Heart right ventricle (tissue), 16 donors: ENCODE measurements around the gene MYH9. TPM values are rescaled to one million over a fixed set of nuclear protein-coding genes. Genes with fewer than 3 reads are reported as not detected.

Experiments used
- ATAC-seq, 8 donors: fragments of 200-7000 bp; cut with Tn5 transposase; one replicate each; pipeline ENCODE4 v1.9.1; 2020; ENCODE audit warnings: mild to moderate bottlenecking in 8 of 8, moderate library complexity in 8 of 8, moderate number of reproducible peaks in 1 of 8
- DNase-seq, 2 donors: peaks; one replicate each; pipeline ENCODE4 v3.0.0-alpha.2; 2020
- H3K27ac ChIP-seq, 10 donors: fragments of 200-600 bp; sonication (generic) in 2 of 10; one replicate each; pipeline versions ENCODE4 v1.5.0 to v1.8.0; 2020 to 2022; ENCODE audit warnings: mild to moderate bottlenecking in 3 of 10
- H3K27me3 ChIP-seq, 7 donors: fragments of 200-600 bp; one replicate each; pipeline ENCODE4 v1.8.0; 2021 to 2022; ENCODE audit warnings: mild to moderate bottlenecking in 2 of 7
- H3K36me3 ChIP-seq, 9 donors: fragments of 200-600 bp; sonication (generic) in 1 of 9; one replicate each; pipeline versions ENCODE4 v1.5.0 to v1.8.0; 2020 to 2022; ENCODE audit warnings: mild to moderate bottlenecking in 2 of 9
- H3K4me1 ChIP-seq, 9 donors: fragments of 200-600 bp; sonication (generic) in 1 of 9; one replicate each; pipeline versions ENCODE4 v1.5.0 to v1.8.0; 2020 to 2022; ENCODE audit warnings: mild to moderate bottlenecking in 4 of 9
- H3K4me3 ChIP-seq, 10 donors: fragments of 200-600 bp; sonication (generic) in 2 of 10; one replicate each; pipeline versions ENCODE4 v1.5.0 to v1.8.0; 2020 to 2022; ENCODE audit warnings: mild to moderate bottlenecking in 7 of 10, moderate library complexity in 2 of 10
- H3K9me3 ChIP-seq, 11 donors: fragments of 200-600 bp in 10 of 11; sonication (generic) in 2 of 11; one replicate each; pipeline versions ENCODE4 v1.5.0 to v1.8.0; 2013 to 2022; ENCODE audit warnings: mild to moderate bottlenecking in 2 of 11, control low read depth in 1 of 11, moderate library complexity in 1 of 11
- WGBS, 2 donors: extraction: QIAGEN DNeasy Blood & Tissue Kit; methylation state at CpG; one replicate each; pipeline ENCODE4 v1.1.7; 2013; ENCODE audit warnings: inconsistent platforms in 1 of 2; 5-methylcytosine and 5-hydroxymethylcytosine counted together
- intact Hi-C, 10 donors: fragments of 100-400 bp; cut with DNase I; formaldehyde crosslinking; loops; one replicate each; pipeline versions ENCODE4 v1.11.1 to v1.14.2; 2022
- long read RNA-seq, 3 donors: library from polyadenylated mRNA; unstranded; transcript quantifications; one replicate each; pipeline ENCODE4 v2.0.0, GENCODE V29; 2020 to 2021
- polyA plus RNA-seq, 2 donors: library from polyadenylated mRNA; stranded (reverse); fragments of 200-250 nt; gene quantifications; one replicate each; pipeline ENCODE4 v1.2.3, GENCODE V29; 2013
- total RNA-seq, 10 donors: library from RNA; stranded (reverse); fragmentation: NEBNext Ultra II Directional in 3 of 10; extraction: Animal tissue kit (Norgen Biotek cat#: 25700) in 3 of 10; gene quantifications; one replicate each; pipeline versions ENCODE4 v1.2.1 to v1.2.4, GENCODE V29; 2021 to 2023
- TF ChIP-seq, protein P1 (sequence below), 9 donors: fragments of 200-600 bp; sonication (generic) in 2 of 9; IDR thresholded peaks; one replicate each; pipeline versions ENCODE4 v1.5.0 to v1.8.0; 2021 to 2022; ENCODE audit warnings: antibody characterized with exemption in 9 of 9, mild to moderate bottlenecking in 5 of 9, moderate library complexity in 1 of 9
- donor health status: Arrhythmogenic right ventricular cardiomyopathy.
- donor health status: ischemic (EF 13 %, LVEDD 7.1; RV severe dilation, severe dysfunction).
- donor health status: healthy with polysubstance abuse.
- donor health status: DM: no; HTN: yes; CAD: no.
- donor health status: DM: no; HTN: no; CAD: no.
- donor health status: ischemic (EF 25% LVEDD 6.9; RV normal size, moderate dysfunction).
- donor health status: ischemic (EF 25% LVEDD 5.7; RV mildly dilated, moderate dysfunction).
- donor health status: healthy.
- donor health status: DM: yes; HTN: yes; CAD: no.
- donor health status: Ischemic cardiomyopathy.
- donor health status: ischemic (EF 35%, LVEDD 5.7; RV mildly dilated, moderate dysfunction).
- donor health status: nonischemic (EF 11% LVEDD 7.7; RV severe dilation, severe dysfunction).
- donor health status: DM: yes; HTN: yes; CAD: no.
- donor health status: PGD.
- donor health status: ischemic (EF 29% LVEDD 5.4; RV normal size, mild dysfunction).
- donor health status: nonischemic (EF 23%, LVEDD 6.1; RV moderate dilation, normal function).

MYH9 gene
- total RNA-seq (100 to 1,000 TPM; 132 to 345 (median 189) TPM), polyA plus RNA-seq (100 to 1,000 TPM; 134 to 243 TPM)
- long read RNA-seq, donor 1, full-length matches to known transcripts, result 22 of 161 reads
- long read RNA-seq, donor 1, partial matches to known transcripts, result 125 of 161 reads
- long read RNA-seq, donor 1, other reads (novel, unspliced or antisense), result 14 of 161 reads
- long read RNA-seq, donor 2, full-length matches to known transcripts, result 24 of 177 reads
- long read RNA-seq, donor 2, partial matches to known transcripts, result 116 of 177 reads
- long read RNA-seq, donor 2, other reads (novel, unspliced or antisense), result 37 of 177 reads
- long read RNA-seq, donor 3, full-length matches to known transcripts, result 16 of 417 reads
- long read RNA-seq, donor 3, partial matches to known transcripts, result 366 of 417 reads
- long read RNA-seq, donor 3, other reads (novel, unspliced or antisense), result 35 of 417 reads

DNA sequence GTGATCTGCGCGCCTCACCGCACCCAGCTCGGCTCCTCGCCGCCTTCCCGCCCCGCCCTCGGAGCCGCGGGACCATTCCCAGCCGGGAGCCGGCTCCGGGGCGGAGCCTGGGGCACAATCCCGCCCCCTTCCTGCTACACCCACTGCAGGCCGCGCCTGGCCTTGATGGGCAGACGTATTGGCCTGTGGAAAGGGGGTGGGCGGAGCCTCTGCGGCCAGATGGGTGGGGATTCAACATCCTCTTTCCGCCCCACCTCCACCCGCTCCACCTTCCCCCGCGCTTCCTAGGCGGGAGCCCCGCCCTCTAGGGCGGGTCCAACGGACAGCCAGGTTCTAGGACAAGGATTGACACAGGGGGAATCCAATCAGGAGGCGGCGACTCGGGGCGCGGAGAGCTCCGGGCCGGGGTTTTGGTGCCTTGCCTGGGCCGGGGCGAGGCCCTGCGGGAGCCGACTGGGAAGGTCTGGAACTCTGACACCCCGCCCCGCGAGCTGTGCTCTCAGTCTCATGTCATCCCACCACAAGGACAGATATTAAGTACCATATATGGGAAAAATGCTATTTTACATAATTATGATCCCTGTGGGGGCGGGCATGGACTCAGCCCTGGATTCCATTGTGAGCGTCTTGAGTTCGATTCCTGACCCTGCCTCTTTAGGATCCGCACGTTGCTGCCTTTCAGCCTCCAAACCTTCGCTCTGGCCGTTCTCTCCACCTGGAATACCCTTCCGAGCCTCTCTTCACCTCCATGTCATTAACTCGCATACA is at the start of gene MYH9:
Gene MYH9 (minus strand): TSS at position 9 of the 768 bp plus-strand sequence. CDS start 38,731 bp downstream, outside the sequence.
- H3K4me1 ChIP-seq, result peaks cover 4 to 58% (median 40%) of the 10 kb centered on the region in 9 donors
- TF ChIP-seq, protein P1, sequence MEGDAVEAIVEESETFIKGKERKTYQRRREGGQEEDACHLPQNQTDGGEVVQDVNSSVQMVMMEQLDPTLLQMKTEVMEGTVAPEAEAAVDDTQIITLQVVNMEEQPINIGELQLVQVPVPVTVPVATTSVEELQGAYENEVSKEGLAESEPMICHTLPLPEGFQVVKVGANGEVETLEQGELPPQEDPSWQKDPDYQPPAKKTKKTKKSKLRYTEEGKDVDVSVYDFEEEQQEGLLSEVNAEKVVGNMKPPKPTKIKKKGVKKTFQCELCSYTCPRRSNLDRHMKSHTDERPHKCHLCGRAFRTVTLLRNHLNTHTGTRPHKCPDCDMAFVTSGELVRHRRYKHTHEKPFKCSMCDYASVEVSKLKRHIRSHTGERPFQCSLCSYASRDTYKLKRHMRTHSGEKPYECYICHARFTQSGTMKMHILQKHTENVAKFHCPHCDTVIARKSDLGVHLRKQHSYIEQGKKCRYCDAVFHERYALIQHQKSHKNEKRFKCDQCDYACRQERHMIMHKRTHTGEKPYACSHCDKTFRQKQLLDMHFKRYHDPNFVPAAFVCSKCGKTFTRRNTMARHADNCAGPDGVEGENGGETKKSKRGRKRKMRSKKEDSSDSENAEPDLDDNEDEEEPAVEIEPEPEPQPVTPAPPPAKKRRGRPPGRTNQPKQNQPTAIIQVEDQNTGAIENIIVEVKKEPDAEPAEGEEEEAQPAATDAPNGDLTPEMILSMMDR (IDR thresholded peaks at IDR 0.05), result no peak
- ATAC-seq (peak; percentile 92 to 97 (median 95)), DNase-seq (peak; percentile 100)
- H3K4me3 ChIP-seq, result peak within 1 kb of the TSS; percentile 87 to 100 (median 96)
- H3K9me3 ChIP-seq, result no peaks in the 10 kb centered on the region
- intact Hi-C loops, result loop anchor here in 8 of 10 donors (2.0 to 10.0 kb wide), 12 partner anchors 17 to 79 kb away; no protein-coding TSS in a partner anchor
- H3K27ac ChIP-seq, result peak within 1 kb of the TSS; percentile 97 to 100 (median 99)
- 2% methylated on average over 52 of the region's 52 CpGs for WGBS, 2 donors
- H3K36me3 ChIP-seq, result peaks cover 0 to 26% (median 7%) of the 10 kb centered on the region in 9 donors
- H3K27me3 ChIP-seq, result no peaks in the 10 kb centered on the region

DNA sequence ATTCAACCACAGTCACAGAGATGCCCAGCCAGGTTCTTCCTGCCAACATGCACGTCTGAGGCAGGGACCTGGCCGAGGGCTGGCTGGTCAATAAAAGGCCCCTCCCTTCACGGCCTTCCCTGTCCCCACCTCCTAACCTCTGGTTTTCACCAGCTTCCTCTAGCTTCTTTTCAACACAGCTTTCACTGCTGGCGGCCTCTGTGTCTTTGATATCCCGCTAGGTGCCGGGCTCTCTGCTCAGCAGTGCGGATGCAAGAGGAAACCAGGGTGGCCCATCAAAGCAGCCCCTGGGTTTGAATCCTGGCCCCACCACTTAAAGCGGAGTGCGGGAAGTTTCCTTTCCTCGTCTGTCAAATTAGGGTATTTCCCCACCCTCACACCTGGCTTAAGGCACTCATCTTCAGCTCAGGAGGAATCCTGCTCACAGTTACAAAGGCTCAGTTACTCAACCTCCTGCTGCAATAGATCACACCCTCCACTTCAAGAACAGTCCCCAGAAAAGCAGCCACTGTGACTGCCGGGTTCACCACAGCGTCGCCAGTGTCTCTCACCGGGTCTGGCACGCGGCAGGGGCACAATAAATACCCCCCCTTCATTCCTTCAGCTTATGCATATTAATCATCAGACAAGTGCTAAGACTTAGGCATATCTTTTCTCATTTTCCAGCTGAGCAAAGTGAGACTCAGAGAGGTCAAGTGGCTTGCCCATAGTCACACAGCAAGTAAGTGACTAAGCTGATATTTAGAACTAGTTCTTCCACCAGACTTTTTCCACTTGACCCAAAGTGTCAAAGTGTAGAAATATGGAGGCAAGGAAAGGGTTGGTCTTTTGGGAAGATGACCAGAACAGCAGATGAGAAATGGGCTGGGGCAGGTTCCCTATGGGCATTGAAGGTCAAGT is 48.0 kb upstream of the MYH9 start:
- H3K36me3 ChIP-seq, result no peaks in the 10 kb centered on the region
- no peak overlapping the region for H3K4me3 ChIP-seq
- DNase-seq (no peak), ATAC-seq (peak in 1 of 8 donors; percentile 9)
- intact Hi-C loops, result no loop called here
- peak overlapping the region in 2 of 10 donors; percentile 16 to 73 for H3K27ac ChIP-seq
- WGBS, 2 donors, result 73 to 80% methylated on average over 16 of the region's 16 CpGs
- H3K27me3 ChIP-seq, result no peaks in the 10 kb centered on the region
- TF ChIP-seq, protein P1 (IDR thresholded peaks at IDR 0.05), result no peak
- H3K4me1 ChIP-seq, result peaks cover 0 to 56% (median 13%) of the 10 kb centered on the region in 9 donors
- no peaks in the 10 kb centered on the region for H3K9me3 ChIP-seq

DNA sequence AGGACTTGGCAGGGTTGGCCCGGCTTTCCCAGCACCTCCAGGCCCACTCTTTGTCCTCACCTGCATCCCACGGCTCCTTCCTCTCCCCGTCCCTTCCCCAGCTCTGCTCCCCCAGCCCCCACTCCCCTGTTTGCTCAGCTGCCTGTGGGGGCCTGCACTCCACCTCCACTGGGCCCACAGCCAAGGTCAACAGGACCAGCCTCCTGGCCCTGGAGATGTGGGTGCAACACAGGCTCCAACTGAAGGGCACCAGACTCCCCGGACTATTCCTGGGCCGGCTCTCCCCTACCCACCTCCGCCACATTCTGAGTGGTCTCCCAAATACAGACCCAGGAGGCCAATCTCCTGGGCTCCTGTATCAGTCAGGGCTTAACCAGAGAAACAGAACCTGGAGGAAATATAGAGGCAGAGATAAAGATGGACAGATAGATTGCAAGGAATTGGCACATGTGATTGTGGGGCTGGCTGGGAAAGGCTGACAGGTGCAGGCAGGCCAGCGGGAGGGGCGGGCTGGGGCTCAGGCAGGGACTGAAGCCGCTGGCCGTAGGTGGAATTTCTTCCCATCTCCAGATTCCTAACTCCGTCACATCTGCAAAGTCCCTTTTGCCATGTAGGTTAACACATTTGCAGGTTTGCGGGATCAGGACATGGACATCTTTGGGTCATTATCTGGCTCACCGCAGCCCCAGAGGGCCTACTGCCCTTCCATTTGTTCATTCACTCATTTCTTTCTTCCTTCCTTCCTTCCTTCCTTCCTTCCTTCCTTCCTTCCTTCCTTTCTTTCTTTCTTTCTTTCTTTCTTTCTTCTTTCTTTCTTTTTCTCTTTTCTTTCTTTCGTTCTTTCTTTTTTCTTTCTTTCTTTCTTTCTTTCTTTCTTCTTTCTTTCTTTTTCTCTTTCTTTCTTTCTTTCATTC is 45.8 kb upstream of the MYH9 start:
- ATAC-seq, result peak in 2 of 8 donors; percentile 20 to 22
- Histone ChIP-seq H3K27me3 (no peaks in the 10 kb centered on the region), H3K27ac (peak overlapping the region in 1 of 10 donors; percentile 27), H3K9me3 (no peaks in the 10 kb centered on the region), H3K36me3 (no peaks in the 10 kb centered on the region), H3K4me1 (peaks cover 0 to 34% (median 2%) of the 10 kb centered on the region in 9 donors), H3K4me3 (no peak overlapping the region)
- no peak for DNase-seq
- WGBS, 2 donors, result 75 to 83% methylated on average over 14 of the region's 14 CpGs
- TF ChIP-seq, protein P1 (IDR thresholded peaks at IDR 0.05), result no peak
- intact Hi-C loops, result no loop called here
